Transverse colon (tissue), 4 donors: ENCODE results near the gene STAB1. TPM values are rescaled to one million over a fixed set of nuclear protein-coding genes. Genes with fewer than 3 reads are reported as not detected.

Experiments
- DNase-seq: peaks from one replicate; pipeline ENCODE4 v3.0.0-alpha.2; 2019
- H3K27ac ChIP-seq, 4 donors: fragments of 200-600 bp; sonication (generic); 2 replicates each; pipeline ENCODE4 v1.5.1; 2016 to 2018; ENCODE audit warnings: inconsistent platforms in 4 of 4
- H3K27me3 ChIP-seq: fragments of 200-600 bp; sonication (generic); 2 replicates; pipeline ENCODE4 v1.5.1; 2017; ENCODE audit warnings: inconsistent platforms
- H3K36me3 ChIP-seq, 4 donors: fragments of 200-600 bp; sonication (generic); 2 replicates each; pipeline ENCODE4 v1.5.1; 2017 to 2019; ENCODE audit warnings: inconsistent platforms in 4 of 4
- H3K4me1 ChIP-seq, 4 donors: fragments of 200-600 bp; sonication (generic); 2 replicates each; pipeline ENCODE4 v1.5.1; 2017 to 2020; ENCODE audit warnings: inconsistent platforms in 4 of 4
- H3K4me3 ChIP-seq, 4 donors: fragments of 200-600 bp; sonication (generic); 1 replicate in 1 of 4; 2 replicates in 3 of 4; pipeline versions ENCODE4 v1.5.1 to v1.6.1; 2017 to 2019; ENCODE audit warnings: inconsistent platforms in 4 of 4
- H3K9me3 ChIP-seq, 2 donors: fragments of 200-600 bp; sonication (generic); 2 replicates each; pipeline ENCODE4 v1.5.1; 2017 to 2019; ENCODE audit warnings: inconsistent platforms in 2 of 2
- EP300 ChIP-seq: sonication (generic); formaldehyde crosslinking; IDR thresholded peaks from one replicate; pipeline ENCODE4 v1.6.1; 2017; ENCODE audit warnings: antibody characterized with exemption, low read depth
- POLR2A ChIP-seq: fragments of 450-650 bp; IDR thresholded peaks from one replicate; pipeline ENCODE4 v1.6.1; 2016; ENCODE audit warnings: antibody characterized with exemption, mild to moderate bottlenecking, moderate library complexity
- POLR2AphosphoS5 ChIP-seq, 3 donors: sonication (generic); formaldehyde crosslinking; IDR thresholded peaks; one replicate each; pipeline ENCODE4 v1.6.1; 2016; ENCODE audit warnings: antibody characterized with exemption in 3 of 3
- WGBS, 2 donors: methylation state at CpG; one replicate each; pipeline ENCODE4 v1.1.5; 2018; ENCODE audit warnings: low coverage in 1 of 2; 5-methylcytosine and 5-hydroxymethylcytosine counted together
- in situ Hi-C, 4 donors: fragments of 200-750 bp; cut with MboI; loops; one replicate each; pipeline versions ENCODE4 v1.15.0 to v1.15.1; 2017; ENCODE audit warnings: low sequenced_read_pairs in 3 of 4, low pct_ligation_motif_present in 1 of 4, low pct_unique_long_range_greater_than_20kb in 1 of 4
- intact Hi-C: fragments of 100-400 bp; cut with DNase I; formaldehyde crosslinking; loops from one replicate; pipeline ENCODE4 v1.15.1; 2023; ENCODE audit warnings: low total_unique reads
- total RNA-seq, 4 donors: library from RNA; depleted of rRNA; stranded (reverse); fragments of >200 nt; gene quantifications; one replicate each; pipeline ENCODE4 v1.1.0, GENCODE V29; 2016
- TF ChIP-seq, protein P1 (sequence below), 5 experiments: fragments of 200-600 bp in 3 of 5; fragments of 450-650 bp in 2 of 5; sonication (generic) in 3 of 5; IDR thresholded peaks; 1 replicate in 2 of 5; 2 replicates in 3 of 5; pipeline ENCODE4 v1.5.1; 2016 to 2017; ENCODE audit warnings: antibody characterized with exemption in 5 of 5, inconsistent platforms in 3 of 5, mild to moderate bottlenecking in 2 of 5, moderate library complexity in 1 of 5

STAB1 gene
- total RNA-seq, 4 donors from 2014 or later: 42.6 to 152 (median 70.3) TPM

DNA sequence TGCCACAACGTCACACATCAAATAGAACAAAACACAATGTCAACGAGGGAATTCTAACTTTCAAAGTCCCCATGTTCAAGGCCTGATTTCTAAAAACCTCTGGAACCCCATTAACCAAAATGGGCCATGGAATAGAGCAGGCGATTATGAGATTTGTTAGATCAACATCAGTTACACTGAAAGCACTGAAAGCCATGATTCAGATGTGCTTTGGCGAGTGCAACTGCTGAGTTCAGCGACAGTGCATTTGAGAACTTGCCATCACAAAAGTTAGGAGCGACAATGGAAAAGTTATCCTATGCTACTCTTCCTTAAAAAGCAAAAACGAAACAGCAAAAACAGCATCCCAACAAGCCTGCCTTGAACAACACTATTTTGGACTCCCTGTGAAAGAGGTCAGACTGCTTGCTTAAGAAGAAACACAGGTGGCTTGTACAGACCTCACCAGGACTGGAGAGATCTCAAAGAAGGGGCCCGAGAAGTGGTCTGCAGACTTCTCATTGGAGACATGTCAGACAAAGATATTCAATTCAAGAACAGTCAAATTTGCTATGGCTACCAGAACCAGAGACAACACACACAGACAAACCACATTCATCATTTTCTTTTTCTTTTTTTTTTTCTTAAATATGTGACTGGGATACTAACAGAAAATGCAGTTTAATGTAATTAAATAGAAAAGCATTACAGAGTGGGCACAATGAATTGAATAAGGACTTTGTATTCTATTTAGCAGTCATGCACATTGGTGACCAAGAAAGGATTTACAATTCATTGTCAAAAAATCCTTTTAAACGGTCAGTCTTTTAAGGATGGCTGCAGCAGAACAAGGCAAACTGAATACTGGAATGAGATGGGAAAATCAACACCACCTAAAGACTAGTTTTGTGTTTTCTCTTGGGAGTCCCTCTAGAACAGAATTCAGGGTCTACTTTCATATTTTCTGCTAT is 62.1 kb downstream of the STAB1 start:
- Histone ChIP-seq H3K36me3 (peaks cover 0 to 62% (median 18%) of the 10 kb centered on the region in 4 donors), H3K9me3 (no peaks in the 10 kb centered on the region), H3K27me3 (no peaks in the 10 kb centered on the region), H3K27ac (no peak overlapping the region), H3K4me1 (no peaks in the 10 kb centered on the region), H3K4me3 (no peak overlapping the region)
- 87 to 96% methylated on average over 8 to 9 of the region's 9 CpGs for WGBS, 2 donors
- TF ChIP-seq, protein P1, sequence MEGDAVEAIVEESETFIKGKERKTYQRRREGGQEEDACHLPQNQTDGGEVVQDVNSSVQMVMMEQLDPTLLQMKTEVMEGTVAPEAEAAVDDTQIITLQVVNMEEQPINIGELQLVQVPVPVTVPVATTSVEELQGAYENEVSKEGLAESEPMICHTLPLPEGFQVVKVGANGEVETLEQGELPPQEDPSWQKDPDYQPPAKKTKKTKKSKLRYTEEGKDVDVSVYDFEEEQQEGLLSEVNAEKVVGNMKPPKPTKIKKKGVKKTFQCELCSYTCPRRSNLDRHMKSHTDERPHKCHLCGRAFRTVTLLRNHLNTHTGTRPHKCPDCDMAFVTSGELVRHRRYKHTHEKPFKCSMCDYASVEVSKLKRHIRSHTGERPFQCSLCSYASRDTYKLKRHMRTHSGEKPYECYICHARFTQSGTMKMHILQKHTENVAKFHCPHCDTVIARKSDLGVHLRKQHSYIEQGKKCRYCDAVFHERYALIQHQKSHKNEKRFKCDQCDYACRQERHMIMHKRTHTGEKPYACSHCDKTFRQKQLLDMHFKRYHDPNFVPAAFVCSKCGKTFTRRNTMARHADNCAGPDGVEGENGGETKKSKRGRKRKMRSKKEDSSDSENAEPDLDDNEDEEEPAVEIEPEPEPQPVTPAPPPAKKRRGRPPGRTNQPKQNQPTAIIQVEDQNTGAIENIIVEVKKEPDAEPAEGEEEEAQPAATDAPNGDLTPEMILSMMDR (IDR thresholded peaks at IDR 0.05): no peak
- TF ChIP-seq POLR2A: no peak
- TF ChIP-seq POLR2AphosphoS5 (IDR thresholded peaks at IDR 0.05): no peak
- no peak for TF ChIP-seq EP300
- DNase-seq: no peak
- intact Hi-C loops (no loop called here), in situ Hi-C loops (no loop called here)

DNA sequence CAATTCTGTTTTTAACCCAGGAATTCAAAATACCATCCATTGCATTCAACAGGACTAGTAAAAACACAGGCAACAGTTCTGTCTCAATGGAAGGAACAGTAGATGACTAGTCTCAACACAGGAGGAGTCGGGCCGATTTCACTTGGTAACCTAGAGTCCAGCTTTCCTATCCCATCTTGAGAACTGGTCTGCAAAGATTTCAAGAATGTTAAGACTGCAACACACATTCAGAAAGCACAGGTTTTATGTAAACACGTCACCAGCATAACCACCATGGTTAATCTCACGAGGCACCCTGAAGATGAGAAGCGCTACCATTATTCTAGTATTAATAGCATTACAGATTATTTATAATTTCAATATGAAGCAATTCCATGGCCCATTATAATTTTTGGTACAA is 63.3 kb downstream of the STAB1 start:
- DNase-seq: no peak
- peaks cover 0 to 73% (median 24%) of the 10 kb centered on the region in 4 donors for H3K36me3 ChIP-seq
- TF ChIP-seq EP300: no peak
- TF ChIP-seq POLR2AphosphoS5 (IDR thresholded peaks at IDR 0.05): no peak
- no peak for TF ChIP-seq POLR2A
- TF ChIP-seq, protein P1 (IDR thresholded peaks at IDR 0.05): no peak
- 86 to 93% methylated on average over 5 of the region's 5 CpGs for WGBS, 2 donors
- no peak overlapping the region for H3K4me3 ChIP-seq
- H3K27me3 ChIP-seq: no peaks in the 10 kb centered on the region
- in situ Hi-C loops (no loop called here), intact Hi-C loops (no loop called here)
- H3K4me1 ChIP-seq: no peaks in the 10 kb centered on the region
- H3K9me3 ChIP-seq: no peaks in the 10 kb centered on the region
- no peak overlapping the region for H3K27ac ChIP-seq

DNA sequence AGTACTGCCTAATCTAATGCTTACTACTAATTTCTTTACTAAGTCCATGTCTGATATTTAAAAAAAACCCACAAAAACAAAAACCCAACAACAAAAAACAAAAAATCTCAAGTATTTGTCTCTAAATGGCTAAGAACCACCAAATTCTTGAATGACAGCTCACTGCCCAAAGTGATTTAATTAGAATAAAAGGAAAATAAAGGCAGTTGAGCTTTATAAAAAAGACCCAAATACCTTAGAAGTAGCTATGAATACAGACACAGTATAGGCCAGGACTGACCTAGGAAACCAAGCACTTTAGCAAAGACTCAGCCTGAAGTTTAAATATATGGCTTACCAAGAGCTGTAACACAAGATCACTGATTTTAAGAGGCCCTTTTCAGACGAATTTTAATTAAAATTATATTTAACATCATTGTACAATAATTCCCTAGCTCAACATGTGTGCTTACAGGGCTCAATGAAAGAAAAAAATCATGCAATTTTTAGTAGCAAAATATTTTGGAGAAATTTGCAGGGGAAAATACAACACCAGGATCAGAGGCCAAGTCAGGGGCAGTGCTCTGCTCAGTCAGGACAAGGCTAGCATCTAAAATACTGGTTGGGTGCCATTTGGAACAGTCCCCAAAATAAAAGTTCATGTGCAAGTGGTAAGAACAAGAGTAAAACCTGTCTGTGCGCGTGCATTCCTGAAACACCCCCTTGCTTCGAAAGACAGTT is 66.0 kb downstream of the STAB1 start:
- no peak overlapping the region for H3K4me3 ChIP-seq
- intact Hi-C loops (no loop called here), in situ Hi-C loops (no loop called here)
- H3K4me1 ChIP-seq: no peaks in the 10 kb centered on the region
- no peak overlapping the region for H3K27ac ChIP-seq
- WGBS, 2 donors: 75 to 78% methylated on average over 4 of the region's 4 CpGs
- no peaks in the 10 kb centered on the region for H3K27me3 ChIP-seq
- no peak for TF ChIP-seq POLR2AphosphoS5 (IDR thresholded peaks at IDR 0.05)
- TF ChIP-seq, protein P1 (IDR thresholded peaks at IDR 0.05): no peak
- TF ChIP-seq EP300: no peak
- no peak for TF ChIP-seq POLR2A
- peaks cover 0 to 63% (median 27%) of the 10 kb centered on the region in 4 donors for H3K36me3 ChIP-seq
- no peak for DNase-seq
- H3K9me3 ChIP-seq: no peaks in the 10 kb centered on the region

DNA sequence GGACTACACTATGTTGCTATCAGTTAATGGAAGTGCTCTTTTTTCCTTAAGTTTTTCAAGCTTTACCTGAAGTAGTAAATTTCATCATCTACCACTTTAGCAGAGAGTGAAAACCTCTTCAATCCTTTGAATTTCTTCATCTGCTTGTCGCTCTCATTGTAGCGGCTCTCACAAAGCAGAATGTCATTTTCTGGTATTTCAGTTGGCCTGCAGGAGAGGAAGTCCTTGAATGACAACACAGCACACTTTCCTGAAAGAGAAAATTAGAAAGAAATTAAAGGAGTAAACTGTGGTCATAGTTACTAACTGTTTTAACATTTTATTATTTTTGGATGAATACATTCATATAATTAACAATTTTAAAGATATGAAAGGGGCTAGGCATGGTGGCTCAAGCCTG is 68.8 kb downstream of the STAB1 start:
- no peaks in the 10 kb centered on the region for H3K9me3 ChIP-seq
- no peaks in the 10 kb centered on the region for H3K27me3 ChIP-seq
- in situ Hi-C loops (no loop called here), intact Hi-C loops (no loop called here)
- TF ChIP-seq POLR2A (no peak), EP300 (no peak), POLR2AphosphoS5 (IDR thresholded peaks at IDR 0.05) (no peak)
- TF ChIP-seq, protein P1 (IDR thresholded peaks at IDR 0.05): no peak
- H3K4me1 ChIP-seq: peaks cover 0 to 3% (median 0%) of the 10 kb centered on the region in 4 donors
- no peak overlapping the region for H3K4me3 ChIP-seq
- peaks cover 0 to 45% (median 22%) of the 10 kb centered on the region in 4 donors for H3K36me3 ChIP-seq
- WGBS, 2 donors: 96 to 100% methylated on average over 2 of the region's 2 CpGs
- no peak for DNase-seq
- no peak overlapping the region for H3K27ac ChIP-seq
